Stimulated activated CD4-positive, alpha-beta T cell treated with anti-CD3 and anti-CD28 coated beads, Interleukin-12 subunit alpha, Interleukin-12 subunit beta, amount 100 ng/mL, for 4 hours (primary cell): ENCODE data around the gene MTCL1.

Experiments used
- DNase-seq: peaks from one replicate; pipeline ENCODE4 v3.0.0-alpha.2; 2020

The MTCL1 gene

DNA sequence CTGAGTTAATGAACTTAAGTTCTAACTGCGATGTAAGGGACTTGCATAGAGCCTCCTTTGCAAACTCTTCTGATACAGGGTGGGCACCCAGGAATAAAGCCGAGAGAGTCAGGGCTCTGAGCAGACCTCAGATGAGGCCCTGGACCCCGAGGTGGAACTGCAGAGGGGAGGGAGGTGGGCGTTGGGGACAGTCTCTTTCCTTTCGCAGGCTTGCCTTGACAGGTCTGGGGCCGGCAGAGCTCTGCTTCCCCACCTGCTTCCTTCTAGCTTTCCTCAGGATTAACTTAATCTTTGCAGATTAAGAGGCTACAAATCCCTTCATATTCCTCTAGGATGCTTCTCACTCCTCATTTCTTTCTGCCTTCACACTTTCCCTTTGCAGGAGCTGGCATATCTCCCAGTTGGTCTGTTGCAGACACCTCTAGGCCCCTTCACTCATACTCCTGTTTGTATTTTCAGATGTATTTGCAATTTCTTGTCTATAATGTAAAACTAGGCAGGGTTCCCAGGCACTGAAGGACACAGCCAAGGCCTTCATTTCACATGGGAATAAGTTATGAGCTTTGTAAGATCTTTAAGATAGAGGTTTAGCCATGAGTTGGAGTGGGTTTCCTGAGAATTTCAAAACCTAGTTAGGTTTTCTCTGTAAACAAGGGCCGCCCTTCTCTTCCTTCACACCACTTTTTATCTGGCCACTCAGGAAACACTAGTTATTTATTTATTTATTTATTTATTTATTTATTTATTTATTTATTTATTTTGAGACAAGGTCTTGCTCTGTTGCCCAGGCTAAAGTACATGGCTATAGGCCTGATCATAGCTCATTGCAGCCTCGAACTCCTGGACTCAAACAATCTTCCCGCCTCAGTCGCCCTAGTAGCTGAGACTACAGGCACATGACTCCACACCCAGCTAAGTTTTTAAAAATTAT lies 70.9 kb downstream of the MTCL1 start:
- DNase-seq = no peak

DNA sequence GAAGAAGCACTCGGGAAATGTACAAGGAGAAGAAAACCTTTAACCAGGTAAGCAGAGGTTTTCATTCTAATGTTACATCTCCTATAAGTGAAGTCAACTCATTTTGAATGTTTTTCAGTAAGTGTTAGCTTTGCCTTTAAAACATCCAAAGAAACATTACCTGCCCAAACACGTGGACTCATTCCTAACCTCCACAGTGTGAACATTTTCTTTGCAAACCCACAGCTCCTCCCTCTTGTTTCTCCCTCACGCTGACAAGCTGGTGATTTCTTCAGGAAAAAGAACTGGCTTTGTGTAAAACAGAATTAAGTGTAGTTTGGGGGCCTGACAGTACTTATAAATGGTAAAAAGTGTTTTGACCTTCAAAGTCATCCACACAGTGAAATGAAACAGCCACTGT lies 72.5 kb downstream of the MTCL1 start:
- DNase-seq = no peak

DNA sequence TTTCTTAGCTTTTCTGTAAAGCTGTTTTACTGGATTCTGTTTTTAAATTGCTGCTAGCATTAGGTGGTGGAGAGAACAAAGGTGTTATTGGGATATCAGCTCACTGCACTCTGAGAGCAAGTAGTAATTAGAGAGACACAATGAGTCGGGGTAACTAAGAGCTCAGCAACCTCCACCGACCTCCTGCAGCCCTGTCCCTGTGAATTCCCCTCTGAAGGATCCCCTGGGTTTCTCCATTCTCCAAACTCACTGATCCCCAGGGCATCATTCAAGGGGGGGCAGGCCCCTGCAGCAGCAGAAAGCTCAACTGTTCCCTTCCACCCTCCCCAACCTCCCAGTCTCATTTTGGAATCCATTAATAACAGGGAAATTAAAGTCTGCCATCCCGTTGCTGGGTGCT lies 73.0 kb downstream of the MTCL1 start:
- DNase-seq = no peak

DNA sequence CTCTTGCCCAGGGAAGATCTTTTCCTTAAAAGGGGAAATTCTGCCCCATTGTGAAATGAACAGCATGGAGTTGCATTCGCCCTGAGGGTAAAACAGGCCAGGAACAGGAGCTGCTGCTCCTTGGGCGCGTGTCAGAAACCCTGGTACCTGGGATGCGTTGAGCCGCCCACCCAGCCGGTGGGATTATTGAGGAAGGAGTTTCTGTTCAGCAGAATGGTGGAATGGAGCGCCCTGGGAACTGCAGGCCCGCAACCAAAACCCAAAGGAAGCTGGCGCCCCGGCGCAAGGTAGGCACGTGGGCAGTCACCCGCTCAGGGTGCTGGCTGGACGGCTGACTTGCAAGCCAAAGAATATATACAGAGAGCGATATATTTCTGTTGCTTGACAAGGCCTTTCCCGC lies 73.5 kb downstream of the MTCL1 start:
- DNase-seq = no peak

DNA sequence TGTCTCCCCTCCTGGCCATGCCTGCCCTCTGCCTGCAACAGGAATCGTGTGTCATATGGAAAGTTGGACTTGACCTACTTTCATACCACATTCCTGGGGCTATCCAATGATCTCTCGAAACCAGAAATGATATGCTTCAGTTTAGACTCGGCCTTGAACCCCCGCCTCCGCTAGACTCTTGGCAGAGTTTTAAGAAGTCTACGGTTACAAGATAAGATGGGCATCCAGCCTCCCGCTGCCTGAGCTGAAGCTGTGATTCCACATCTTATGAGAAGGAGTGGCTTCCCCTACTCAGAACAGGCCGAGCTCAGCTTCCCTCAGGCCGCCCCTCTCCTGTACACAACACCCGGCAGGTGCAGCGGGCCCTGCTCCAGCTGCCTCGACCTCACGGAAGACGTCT lies 73.9 kb downstream of the MTCL1 start:
- DNase-seq = no peak

DNA sequence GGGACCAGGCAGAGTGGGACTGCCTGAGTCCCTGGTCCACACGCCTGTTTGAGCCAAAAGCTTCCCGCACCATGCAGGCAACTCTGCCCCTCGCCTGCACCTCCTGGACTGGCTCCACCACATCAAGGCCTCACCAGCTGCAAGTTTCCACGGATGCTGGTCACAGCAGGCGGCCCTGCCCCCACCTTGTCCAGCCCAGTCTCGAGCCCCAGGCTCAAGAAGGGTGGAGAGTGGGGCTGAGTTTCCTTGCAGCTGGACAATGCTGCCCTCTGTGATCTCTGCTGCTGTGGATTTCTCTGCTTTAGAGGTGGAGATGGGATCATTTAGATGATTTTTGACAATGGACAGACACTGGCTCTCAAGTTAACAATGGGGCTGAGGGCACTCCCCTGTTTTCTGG lies 74.9 kb downstream of the MTCL1 start:
- no peak for DNase-seq

DNA sequence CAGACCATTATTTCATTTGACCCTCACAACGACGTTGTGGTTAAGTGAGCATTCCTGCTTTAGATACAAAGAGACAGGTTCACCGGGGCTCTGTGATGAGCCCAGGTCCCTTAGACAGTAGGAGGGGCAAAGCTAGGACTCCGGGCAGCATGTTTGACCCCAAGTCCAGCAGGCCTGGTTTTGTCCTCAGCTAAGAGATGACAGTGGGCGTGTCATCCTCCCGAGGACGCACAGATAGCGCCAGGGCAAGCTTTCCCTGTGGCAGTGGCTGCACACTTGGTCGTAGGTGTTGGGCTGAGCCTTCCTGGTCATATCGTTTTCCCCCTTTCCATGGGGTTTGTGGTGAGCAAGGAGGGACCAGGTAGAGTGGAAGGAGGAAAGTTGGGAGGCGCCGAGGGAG lies 76.3 kb downstream of the MTCL1 start:
- DNase-seq = no peak

DNA sequence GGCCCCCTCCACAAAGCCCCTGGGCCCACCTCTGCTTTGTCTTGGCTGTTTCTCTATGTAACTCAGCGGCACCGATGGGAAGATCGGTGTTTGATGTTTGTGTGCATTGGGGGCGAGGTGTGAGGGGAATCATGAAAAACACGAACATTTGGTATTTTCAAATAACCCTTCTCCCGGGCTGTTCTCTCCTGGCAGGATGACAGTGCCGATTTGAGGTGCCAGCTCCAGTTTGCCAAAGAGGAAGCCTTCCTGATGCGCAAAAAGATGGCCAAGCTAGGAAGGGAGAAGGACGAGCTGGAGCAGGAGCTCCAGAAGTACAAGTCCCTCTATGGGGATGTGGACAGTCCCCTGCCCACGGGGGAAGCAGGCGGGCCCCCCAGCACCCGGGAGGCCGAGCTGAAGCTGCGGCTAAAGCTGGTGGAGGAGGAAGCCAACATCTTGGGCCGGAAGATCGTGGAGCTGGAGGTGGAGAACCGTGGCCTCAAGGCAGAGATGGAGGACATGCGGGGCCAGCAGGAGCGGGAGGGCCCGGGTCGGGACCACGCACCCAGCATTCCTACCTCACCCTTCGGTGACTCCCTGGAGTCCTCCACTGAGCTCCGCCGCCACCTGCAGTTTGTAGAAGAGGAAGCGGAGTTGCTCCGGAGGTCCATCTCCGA lies 78.1 kb downstream of the MTCL1 start:
- no peak for DNase-seq

DNA sequence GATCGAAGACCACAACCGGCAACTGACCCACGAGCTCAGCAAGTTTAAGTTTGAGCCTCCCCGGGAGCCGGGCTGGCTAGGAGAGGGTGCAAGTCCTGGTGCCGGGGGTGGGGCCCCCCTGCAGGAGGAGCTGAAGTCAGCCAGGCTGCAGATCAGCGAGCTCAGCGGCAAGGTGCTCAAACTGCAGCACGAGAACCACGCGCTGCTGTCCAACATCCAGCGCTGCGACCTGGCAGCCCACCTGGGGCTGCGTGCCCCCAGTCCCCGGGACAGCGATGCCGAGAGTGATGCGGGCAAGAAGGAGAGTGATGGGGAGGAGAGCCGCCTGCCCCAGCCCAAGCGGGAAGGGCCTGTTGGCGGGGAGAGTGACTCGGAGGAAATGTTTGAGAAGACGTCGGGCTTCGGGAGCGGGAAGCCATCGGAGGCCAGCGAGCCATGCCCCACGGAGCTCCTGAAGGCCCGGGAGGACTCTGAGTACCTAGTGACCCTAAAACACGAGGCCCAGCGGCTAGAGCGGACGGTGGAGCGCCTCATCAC lies 78.7 kb downstream of the MTCL1 start:
- no peak for DNase-seq

DNA sequence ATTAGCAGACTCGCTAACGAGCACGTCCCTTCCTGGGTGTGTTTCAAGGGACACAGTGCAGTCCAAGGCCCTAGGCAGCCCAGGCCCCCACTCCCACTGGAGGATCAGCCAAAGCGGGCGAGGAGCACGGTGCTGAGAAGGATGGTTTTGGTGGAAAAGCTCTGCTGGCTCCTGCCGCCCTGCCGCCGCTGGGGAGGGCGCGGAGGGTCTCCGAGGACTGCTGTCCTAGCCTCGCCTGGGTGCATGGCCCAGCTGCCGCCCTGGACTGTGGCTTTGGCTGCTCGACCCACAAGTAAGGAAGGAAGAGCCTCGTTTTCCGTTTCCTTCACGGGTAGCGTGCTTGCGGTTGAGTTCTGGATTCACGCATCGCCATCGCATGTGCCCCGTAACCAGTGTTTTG lies 79.9 kb downstream of the MTCL1 start:
- no peak for DNase-seq

DNA sequence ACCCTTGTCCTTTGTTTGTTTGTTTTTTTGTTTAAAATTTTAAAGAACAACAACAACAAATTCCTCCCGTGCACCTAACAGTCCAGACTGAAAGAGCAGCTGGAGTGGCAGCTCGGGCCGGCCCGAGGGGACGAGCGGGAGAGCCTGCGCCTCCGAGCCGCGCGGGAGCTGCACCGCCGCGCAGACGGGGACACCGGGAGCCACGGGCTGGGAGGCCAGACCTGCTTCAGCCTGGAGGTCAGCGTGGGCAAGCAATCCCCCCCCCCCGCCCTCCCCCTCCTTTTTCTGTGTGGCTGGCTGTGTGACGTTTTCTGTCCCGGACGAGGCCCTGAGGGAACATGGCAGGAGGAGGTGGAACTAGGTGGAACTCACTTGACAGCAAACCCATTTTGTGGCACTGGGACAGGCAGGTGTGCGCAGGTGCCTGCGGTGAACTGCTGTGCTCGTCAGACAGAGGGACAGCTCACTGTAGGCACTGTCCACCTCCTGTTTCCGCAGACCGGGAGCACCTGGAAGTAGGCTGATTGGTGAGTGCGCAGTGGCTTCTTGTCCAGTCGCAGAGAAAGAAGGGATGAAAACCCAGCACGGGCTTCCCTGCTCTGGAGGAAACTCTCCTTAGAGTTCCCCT lies 80.6 kb downstream of the MTCL1 start:
- no peak for DNase-seq

DNA sequence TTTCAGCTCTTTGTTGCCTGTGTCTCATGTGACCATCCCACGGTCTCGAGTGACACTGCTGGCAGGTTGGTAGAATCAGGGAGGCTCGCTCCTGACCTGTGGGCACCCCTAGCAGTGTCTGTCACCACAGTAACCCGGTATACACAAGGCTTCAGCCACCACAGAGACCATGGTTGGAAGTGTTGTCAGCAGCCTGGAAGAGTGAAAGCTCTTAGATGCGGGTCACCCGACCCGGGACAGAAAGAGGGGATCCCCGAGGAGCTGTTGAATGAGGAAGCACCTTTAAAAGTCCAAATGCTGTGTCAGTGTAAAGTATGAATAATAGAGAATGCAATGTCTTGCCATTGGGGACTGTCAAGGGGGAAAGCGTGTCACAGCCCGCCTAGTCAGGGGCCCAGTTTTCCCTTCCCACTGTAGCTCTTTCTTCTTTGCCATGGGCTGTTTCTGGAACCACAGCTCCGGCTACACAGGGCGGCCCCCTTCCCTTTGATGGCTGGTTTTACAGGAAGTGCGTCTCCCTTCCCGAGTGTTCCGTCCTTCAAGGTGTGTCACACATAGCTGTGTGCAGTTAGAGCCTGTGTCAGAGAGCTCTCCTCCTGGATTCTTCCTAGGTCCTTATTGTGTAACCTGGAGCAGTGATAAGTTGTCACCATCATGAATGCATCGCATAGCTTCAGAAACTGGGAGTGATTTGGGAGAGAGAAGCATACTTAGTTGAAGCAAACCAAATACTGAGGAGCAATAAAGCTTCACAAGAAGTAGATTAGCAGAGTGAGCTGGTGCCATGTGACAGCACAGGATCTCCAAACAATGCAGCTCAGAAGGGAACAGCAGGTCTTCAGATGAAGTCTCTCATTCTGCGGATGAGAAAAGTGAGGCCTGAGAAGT lies 81.4 kb downstream of the MTCL1 start:
- no peak for DNase-seq

DNA sequence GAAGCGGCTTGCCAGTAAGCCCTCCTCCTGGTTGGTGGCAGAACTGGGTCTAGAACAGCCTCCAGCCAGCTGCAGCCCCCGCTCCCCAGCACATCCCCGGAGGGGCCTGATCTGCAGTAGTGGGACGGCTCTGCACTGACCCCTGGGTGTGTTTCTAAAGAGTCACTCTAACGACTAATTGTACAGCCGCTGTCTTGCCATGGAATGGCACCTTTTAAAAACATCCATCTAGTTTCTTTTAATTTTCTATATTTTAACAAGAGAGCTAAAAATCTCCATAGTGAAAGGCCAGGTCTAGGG lies 82.0 kb downstream of the MTCL1 start:
- no peak for DNase-seq

DNA sequence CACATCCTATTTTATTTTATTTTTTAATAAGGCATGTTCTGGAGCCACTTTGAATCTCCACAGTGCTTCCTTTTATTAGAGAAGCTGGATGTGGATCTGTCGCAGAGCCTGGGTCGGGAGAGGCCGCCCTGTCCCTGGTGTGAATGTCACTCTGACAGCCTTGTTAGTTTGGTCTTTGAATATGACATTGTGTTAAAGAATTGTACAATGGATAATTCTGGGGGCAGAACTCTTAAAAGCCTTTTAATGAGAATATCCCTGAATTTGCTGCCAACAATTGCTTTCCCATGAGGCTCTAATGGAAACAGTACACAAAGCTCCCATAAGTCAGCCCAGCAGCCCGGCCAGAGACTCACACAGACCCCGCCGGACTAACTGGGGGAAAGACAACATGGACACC lies 82.4 kb downstream of the MTCL1 start:
- no peak for DNase-seq

DNA sequence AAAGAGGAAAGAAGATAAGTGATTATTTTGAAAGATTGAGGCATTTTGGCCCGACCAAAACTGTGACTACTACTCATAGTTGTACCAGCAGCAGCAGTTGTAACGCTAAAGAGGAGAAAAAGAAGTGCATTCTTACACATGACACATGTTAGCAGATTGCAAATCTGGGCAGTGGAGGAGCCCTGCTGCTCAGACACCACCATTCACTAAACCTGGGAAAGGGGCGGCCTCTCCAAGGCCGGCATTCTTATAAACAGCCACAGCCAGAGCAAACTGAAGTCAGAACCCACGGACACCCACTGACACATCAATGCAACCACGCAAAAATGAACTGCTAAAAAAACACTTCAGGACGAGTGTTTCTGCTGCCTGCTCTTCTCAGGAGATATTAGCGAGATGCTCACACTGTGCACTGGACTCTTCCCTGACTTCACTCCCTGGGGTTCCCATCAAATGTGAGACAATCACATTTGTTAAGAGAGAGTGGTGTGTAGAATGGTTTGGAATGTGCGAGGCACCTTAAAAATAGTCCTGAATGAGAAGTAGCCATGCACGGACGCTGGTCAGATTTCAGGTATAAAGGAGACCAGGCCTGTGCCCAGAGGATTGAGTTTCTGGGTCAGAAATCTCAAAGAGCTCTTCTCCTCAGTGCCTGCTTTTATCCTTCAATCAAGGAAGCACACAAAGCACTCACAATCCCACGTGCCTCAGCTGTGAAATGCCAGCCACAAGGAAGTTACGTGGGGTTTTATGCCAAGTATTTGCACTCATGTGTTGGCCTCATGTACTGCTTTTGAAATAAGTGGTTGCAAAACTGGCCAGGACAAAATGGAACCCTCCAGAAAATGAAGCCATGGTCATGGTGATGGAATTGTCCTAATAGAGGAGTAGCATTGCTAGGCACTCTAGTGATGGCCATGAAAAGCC lies 83.4 kb downstream of the MTCL1 start:
- DNase-seq = no peak

DNA sequence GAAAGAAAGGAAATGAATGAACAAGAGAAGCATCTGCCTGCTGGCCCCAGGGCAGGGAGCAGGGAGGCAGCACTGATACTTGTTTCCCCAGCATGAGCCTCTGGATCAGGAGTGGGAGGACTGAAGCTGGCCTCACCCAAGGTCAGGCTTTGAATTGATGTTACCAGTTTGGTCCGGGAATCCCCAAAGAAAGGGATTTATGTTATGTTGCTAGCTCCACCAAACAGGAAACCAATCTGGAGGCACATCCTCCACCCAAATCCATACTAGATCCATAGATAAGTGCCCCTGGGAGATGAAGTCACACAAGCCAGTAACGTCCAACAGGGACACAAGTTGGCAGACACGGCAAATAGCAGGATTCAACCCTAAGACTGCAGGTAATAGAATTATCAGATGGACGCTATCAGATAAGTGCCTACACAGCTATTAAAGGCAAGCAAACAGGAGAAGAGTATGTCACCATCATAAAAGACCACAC lies 85.9 kb downstream of the MTCL1 start:
- no peak for DNase-seq

DNA sequence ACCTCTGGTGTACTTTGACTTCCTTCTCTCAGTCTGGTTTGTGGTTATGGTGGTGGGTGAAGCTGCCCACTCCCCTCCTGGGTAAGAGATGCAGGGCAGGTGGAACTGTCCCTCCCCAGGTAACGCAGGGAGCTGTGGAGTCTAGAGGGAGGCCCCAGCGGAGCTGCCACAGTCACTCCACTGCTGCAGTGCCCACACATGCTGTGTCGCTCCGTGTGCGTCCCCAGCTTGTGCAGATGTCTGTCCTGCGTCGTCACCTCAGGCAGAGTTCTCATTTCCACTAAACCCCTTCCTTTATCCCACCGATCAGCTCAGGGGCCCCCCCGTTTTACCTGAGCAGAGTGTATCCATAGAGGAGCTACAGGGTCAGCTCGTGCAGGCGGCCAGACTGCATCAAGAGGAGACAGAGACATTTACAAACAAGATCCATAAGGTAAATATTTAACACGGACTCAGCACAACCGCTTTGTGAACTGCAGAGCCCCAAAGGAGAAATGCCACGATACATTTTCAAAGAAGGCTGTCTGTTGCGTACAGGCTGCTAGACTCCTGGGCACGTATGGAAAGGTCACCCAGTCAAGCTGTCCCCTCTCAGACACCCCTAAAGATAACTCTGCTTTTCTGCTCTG lies 87.4 kb downstream of the MTCL1 start:
- no peak for DNase-seq

DNA sequence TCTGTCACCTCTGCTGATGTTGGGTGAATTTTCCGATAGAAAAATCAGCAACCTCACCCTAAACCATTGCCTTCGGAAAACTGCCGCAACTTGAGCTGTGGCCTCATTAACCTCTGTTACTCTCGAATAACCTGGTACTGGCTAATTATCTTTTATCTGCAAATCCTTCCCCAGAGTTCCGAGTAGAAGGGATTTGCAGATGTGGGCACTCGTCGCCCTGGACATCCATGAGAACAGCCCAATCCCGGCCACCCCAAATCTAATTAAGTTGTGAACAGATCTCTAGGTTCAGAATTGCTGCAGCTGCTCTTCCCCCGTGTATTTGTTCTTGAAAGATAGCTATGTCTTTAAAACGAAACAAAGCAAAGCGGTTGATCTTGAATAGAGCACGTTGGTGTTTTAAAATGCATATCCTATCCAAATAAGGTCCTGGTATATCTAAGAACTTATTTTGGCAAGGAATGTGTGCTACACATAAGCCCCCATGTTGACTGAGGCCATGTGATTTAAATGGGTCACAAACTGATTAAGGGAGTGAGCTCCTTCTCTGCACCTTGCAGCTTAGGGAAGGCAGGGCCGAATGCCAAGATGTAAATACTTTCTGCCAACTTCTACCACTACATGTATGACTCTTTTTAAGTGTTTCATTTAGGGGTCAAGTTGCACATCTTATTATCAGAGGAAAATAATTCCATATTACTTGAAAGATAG lies 88.2 kb downstream of the MTCL1 start:
- no peak for DNase-seq

DNA sequence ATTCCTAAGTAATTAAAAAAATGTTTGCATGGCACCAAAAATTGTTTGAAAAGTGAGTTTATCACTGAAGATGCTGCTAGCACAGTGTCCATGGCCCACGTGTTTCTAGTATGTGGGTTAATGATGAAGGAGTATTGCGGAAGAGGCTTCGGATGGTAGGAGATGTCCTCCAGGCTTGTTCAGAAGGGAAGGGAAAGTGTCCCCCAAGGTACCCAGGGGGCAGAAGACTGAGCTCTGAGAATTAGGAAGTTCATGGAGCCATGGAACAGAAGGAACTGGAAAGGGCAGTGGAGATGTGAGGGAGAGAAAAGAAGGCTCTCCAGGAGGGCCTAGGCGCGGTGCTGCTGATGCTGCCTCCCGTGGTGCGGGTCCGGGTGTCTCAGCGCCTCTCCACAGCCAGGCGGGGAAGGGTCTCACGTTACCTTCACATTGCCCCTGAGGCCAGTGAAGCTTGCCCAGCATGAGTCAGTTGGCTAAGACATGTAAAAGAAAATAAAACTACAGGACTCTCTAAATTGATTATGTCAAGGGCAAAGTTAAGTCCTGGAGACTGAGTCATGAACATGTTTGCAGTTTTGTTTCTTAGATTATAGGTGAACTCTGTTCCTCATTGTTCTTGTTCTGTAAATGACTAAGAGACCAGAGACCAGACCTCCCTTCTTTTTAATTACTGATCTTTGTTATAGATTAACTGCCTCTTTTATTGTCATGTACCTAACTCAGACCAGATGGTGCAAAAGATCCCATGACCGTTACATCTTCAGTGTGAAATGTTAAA lies 89.0 kb downstream of the MTCL1 start:
- DNase-seq = no peak

DNA sequence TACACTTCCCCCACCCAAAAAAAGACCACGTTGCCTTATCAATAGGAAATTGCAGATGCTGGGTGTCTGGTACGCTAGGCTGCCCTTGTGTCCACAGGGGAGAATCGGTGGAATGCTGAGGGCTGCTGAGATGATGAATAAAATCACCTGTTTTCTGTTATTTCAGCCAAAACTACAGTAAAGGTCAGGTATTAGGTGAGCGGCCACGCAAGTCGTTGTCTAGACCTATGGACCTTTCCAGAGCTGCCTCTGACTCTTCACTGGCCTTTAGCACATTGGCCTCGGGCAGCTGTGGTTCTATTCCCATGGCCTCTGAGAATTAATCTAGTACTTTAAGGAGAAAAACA lies 89.6 kb downstream of the MTCL1 start:
- DNase-seq = no peak
